GM21786 (cell line): ENCODE results near the gene MCRIP2.
"Not testable (repeated sequence)": the region's sequence is repeated elsewhere in the genome, so short reads cannot be mapped to it uniquely, and the experiment has no call there.

Source experiments
- ATAC-seq: cut with Tn5 transposase; IDR thresholded peaks from one replicate; pipeline ENCODE4 v1.9.1; 2021; ENCODE audit not compliant: unreplicated experiment

The MCRIP2 gene

DNA sequence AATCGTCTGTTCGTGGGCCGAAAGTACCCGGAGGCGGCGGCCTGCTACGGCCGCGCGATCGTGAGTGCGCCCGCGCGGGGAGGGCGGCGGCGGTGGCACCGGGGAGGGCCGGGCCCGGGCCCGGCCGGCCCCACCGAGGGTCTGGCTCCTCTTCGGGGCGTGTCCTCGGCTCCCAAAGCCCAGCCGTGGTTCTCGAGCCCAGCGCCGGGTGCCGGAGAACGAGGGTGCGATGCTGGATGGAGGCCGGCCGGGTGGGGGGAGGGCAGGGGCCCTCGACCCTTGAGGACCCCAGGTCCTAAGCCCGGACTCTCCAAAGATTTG is 39.0 kb downstream of the MCRIP2 start:
- ATAC-seq: peak; percentile 4

DNA sequence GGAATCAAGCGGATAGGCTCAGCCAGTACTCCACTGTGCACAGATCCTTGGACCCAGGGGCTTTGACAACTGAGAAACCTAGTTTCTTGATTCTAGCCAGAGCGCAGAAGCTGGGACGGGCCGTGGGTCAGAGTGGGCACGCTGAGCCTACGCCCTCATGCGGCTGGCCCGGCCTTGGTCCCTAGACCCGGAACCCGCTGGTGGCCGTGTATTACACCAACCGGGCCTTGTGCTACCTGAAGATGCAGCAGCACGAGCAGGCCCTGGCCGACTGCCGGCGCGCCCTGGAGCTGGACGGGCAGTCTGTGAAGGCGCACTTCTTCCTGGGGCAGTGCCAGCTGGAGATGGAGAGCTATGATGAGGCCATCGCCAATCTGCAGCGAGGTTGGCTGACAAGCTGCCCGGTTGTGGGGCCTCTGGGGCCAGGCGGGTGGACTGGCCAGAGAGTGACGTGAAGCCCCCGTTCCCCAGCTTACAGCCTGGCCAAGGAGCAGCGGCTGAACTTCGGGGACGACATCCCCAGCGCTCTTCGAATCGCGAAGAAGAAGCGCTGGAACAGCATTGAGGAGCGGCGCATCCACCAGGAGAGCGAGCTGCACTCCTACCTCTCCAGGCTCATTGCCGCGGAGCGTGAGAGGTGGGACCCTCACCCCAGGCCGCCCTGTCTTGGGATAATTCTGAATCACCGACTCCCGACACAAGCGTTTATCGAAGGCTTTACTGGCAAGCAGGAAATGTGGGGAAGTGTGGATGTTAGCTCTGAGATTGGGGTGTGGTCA is 39.5 kb downstream of the MCRIP2 start:
- ATAC-seq: no peak

DNA sequence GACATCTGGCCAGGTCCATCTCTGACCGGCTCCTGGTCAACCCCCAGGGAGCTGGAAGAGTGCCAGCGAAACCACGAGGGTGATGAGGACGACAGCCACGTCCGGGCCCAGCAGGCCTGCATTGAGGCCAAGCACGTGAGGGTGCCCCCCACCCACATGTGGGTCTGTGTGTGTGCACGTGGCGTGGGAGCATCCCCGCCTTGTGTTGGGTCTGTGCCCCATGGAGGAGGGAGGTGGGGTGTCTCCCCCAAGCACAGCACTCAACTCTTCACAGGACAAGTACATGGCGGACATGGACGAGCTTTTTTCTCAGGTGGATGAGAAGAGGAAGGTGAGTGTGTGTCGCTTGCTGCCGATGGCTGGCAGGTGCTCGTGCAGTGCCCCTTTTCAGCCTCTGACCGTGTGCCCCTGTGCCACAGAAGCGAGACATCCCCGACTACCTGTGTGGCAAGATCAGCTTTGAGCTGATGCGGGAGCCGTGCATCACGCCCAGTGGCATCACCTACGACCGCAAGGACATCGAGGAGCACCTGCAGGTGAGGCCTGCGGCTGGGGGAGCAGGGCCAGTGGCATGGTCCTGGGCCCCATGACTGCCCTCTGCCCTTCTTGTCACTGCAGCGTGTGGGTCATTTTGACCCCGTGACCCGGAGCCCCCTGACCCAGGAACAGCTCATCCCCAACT is 40.3 kb downstream of the MCRIP2 start:
- no peak for ATAC-seq

DNA sequence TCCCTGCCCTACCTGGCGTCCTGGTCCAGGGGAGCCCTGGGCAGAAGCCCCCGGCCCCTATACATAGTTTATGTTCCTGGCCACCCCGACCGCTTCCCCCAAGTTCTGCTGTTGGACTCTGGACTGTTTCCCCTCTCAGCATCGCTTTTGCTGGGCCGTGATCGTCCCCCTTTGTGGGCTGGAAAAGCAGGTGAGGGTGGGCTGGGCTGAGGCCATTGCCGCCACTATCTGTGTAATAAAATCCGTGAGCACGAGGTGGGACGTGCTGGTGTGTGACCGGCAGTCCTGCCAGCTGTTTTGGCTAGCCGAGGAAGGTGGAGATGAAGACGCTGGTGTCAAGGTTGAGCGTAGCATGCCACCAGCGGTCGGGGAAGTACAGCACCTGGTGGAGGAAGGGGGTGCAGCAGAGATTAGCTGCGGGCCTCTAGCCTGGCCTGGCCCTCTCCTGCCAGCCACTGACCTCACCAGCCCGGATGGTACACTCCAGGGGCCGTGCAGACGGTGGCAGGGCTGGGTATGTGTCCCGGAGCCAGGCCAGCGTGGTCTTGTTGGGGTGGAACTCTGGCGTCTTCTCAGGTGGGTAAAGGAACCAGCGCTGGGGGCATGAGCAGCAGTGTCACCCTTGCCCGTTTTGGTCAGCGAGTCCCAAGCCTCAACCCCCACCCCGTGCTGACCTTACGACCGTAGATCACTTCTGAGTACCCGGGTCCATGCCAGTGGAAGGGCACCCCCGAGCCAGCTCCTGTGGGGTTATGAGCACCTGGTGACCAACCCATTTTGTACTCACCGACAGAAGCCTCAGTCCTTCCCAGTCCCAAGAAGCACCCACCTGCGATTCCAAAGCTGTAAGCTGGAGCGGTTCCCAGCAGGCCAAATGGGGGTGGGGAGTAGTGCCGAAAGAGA is 41.1 kb downstream of the MCRIP2 start:
- no peak for ATAC-seq

DNA sequence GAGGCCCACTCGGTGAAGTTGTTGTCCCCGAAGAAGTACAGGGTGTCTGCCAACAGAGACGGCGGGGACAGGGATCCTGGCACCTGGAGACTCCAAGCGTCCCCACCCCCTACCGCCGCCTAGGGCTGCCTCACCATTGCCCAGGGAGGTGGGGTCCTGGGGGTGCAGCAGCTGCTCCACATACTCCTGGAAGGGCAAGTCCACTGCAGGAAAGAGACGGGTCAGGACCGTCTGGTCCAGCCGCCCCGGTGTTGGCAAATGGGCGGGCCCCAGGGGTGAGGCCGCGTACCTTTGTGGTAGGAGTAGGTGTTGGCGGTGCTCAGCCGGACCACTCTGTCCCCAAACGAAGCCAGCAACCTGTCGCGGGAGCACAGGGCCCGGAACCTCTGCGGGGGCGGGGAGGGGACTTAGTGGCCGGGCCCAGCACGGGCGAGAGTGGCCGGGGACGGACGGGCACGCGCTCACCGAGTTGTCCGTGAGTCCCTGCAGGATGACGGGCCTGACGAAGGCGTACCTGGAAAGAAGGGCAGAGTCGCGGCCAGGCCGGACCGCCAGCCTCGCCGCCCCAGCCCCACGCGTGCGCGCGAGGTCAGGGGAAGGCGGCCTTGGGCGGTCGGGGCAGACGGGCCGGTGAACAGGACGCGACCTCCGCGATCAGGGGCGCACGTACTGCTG is 41.9 kb downstream of the MCRIP2 start:
- ATAC-seq: no peak

DNA sequence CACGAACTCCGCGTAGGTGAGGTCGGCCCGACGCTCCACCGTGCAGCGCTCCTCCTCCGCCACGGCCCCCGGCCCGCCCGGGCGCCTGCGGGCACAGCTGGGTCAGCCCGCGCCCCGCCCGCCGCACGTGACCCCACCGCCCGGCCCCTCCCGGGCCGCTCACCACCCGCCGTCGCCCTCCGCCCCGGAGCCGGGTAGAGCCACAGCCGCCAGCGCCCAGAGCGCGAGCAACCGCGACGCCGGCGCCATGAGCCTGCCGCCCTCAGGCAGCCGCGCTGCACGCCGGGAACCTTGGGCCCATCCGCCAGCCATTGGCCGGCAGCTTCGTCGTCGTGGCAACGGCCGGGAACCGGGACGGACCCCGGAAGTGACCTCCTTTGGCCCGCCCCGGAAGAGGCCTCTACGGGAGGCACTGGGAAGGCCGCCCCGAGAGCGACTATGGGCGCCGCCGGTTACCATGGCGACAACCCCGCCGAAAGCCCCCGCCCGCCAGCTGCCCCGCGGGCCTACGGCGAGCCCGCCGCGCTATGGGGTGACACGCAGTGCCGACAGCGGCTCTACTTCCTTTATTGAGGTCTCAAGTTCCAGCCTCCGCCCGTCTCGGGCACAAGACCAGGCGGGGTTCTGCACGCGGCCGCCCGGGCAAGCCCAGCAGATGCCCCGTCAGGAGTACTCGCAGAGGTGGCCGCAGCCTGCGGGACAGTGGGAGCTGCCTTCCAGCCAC is 42.6 kb downstream of the MCRIP2 start, which contains the start of gene JMJD8:
JMJD8 (minus strand) TSS at position 264 of the 724 bp plus-strand sequence; CDS start at position 249, 15 bp downstream.
- peak; percentile 59 for ATAC-seq

DNA sequence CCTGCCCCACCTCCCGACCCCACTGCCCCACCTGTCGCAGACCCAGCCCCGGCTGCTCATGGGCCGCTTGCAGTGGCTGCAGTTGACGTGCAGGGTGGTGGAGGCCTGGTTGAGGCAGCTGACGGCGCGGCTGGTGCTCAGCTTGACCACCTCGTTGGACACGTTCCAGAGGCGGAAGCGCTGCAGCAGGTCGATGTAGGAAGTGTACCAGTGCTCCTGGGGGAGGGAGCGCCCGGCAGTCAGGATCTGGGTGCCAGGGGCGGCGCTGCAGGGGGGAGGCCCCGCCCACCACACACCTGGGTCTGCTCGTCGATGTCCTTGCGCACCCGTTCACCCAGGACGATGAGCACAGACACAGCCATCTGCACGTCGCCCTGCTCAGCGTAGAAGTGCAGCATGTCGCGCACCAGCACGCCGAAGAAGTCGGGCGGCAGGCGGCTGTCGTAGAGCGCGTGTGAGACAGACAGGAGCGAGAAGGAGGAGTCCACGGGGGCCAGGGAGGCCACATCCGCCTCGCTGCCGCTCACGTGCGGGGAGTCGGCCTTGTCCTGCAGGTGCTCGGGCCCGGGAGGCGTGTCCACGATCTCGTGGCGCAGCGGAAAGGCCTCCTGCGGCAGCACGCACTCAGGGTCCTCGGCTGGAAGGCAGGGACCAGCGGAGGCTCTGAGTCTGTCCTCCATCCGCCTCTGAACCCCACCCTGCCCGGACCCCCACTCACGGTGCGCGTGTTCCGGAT is 43.5 kb downstream of the MCRIP2 start:
- ATAC-seq: no peak

DNA sequence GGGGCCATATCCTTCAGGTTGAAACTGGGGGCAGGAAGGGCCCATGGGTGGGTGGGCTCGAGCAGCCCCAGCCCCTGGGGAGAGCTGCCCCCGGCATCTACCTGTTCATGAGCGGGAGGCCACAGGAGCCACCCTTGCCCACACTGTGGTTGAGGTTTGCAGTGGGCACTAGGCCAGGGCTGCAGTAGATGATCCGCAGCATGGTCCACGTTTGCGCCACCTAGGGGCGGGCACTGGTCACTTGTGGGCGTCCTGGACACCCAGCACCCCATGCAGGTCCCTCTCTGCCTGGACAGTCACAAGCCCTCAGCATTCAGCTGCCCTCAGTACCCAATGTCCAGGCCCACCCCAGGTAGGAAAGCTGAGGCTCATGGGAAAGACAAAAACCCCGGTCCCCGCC is 44.3 kb downstream of the MCRIP2 start:
- ATAC-seq: no peak

DNA sequence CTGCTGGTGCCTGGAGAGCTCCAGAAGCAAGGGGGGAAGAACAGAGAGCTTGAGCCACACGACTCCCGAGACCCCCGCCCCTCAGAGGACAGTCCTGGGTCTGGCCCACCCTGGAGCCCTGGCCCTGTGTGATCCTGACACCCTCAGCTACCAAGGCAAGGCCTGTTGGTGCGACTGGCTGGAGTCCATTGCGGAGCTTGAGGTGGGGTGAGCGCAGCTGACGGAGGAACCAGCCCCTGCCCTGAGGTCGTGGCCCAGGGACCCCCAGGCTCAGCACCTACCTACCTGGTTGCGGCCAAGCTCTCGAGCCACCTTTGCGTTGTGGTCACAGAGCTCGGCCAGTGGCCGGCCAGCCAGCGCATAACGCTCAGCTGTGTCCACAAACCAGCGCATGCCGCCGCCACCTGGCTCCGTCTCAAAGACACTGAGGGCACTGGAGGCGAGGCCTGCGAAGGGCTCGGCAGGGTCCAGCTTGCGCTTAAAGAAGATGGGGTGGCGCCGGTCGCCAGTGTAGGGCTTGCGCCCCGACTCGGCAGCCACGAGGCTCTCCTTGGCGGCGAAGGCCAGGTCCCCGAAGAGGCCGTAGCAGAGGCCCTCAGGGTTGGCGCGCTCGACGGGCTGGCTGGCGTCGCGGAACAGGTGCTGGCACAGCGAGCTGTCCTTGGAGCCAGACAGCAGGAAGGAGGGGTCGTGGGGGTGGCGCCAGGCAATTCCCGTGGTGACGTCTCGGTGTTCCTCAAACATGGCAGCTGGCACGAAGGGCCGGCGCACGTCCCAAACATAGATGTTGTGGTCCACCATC is 45.0 kb downstream of the MCRIP2 start:
- no peak for ATAC-seq

DNA sequence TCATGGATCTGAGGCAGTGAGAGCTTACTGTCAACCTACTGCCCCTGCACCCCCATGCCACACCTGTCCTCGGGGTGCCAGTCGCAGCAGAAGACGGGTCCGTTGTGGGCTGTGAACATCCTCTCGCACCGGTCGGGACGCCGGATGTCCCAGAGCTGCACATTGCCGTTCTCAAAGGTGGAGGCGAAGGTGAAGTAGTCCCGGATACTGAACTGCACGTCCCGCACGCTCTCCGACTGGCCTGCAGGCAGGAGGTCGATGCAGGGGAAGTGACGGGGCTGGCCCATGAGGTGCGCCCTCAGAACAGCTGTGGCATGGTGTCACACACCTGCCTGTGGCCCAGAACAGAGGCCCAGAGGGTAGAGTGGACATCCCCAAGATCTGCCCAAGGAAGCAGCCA is 45.9 kb downstream of the MCRIP2 start:
- no peak for ATAC-seq

DNA sequence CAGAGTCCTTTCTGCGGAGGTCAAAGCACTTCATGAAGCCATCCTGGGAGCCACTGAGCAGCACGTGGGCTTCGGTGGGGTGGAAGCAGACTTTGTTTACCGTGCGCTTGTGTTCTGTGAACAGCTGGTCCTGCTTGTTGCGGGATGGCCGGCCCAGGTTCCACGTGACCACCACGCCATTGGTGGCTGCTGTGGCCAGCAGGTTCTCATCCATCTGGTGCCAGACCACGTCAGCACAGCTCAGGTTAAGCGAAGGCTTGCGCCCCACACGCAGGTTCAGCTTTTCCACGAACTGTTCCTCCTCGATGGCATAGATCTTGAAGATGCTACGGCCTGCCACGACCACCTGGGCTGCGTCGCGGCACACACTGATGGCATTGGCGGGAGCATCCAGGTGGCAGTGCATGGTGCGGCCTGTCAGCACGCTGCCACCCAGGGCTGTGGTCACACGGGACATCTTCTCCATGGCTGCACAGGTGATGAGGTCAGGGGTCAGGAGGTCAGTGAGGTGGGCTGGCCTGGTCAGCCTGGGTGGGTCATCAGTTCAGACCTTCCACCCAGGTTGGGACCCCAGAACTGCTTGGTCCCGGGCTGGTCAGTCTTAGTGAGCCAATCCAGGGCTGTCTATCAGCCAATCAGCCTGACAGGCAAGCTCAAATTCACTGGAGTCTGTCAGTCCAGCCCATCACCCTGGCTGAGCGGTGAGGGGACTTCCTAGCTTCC is 47.7 kb downstream of the MCRIP2 start:
- ATAC-seq: no peak

DNA sequence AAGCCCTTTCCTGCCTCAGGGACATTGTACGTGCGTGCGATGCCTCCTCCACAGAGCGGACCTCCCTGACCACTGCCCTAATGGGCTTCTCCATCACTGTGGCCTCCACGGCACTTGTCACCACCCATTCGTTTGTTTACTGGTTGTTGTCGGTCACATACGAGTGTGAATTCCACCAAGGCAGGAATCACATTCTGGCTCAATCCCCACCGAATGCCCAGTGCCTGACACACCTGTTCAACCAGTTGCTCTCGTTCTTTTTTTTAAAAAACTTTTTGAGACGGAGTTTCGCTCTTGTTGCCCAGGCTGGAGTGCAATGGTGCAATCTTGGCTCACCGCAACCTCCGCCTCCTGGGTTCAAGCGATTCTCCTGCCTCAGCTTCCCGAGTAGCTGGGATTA is 49.6 kb downstream of the MCRIP2 start:
- ATAC-seq: not testable (repeated sequence)

DNA sequence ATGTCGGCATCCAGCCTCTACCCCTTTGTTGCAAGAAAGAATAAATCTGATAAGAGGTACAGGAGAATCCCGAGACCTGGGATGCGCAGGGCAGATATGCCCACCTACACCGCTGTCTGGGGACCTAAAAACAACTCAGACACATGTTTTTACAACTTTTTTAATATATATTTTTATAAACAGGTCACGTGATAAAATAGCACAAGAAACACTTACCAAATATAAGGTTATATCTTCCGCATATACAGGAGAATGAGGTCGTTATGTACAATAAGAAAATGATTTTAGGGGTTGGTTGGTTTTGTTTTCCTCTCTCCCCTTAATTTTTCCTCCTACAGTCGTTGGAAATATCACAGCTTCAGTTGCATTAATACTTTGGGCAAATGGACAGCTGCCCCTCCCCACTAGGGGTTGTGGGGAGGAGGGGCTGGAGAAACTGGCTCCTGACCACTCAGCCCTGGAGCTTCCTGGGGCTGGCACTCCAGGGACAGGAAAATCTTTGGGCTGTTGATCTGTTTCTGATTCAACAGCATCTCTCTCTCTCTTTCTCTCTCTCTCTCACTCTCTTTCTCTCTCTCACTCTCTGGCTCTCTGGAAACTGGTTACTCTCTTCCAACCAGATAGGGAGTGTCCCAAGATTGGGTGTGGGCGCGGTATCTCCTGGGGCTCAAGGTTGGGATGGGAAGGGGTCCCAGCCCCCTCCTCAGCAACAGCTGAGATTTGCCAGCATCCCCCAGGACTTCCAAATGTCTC is 50.9 kb downstream of the MCRIP2 start:
- no peak for ATAC-seq

DNA sequence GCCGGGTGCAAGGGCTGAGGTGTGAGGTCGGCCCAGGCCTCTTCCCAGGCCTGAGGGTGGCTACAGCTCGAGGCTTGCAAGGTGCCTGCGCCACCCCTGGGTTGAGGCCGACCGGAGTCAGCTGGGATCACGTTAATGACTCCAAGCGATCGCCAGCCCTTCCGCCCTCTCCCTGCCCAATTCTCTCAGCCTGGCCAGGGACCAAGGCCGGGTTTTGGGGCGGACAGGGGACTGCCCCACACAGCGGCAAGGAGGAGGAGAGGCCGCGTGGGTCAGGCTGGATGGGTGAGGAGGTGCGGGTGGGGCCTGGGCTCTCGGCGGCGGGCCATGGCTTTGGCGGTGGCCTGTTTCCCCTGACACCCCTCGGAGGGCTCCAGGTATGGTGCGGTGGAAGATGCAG is 51.7 kb downstream of the MCRIP2 start:
- ATAC-seq: no peak

DNA sequence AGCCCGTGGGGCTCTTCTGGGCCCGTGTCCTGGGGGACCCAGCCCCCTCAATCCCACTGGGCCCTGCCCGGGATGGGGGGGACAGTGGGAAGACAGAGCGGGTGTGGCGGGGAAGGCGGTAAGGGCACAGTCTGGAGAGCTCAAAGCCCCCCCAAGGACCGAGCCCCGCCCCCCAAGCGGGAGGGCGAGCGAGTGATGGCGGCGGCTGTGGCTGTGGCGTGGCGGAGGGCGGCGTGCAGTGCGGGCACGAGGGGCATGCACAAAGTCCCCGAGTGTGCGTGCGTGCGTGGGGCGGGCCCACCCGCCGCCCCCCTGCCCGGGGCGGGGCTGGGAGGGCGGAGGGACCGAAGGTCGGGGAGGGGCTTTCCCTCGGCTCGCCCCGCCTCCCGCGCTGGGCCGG is 52.1 kb downstream of the MCRIP2 start:
- ATAC-seq: no peak

DNA sequence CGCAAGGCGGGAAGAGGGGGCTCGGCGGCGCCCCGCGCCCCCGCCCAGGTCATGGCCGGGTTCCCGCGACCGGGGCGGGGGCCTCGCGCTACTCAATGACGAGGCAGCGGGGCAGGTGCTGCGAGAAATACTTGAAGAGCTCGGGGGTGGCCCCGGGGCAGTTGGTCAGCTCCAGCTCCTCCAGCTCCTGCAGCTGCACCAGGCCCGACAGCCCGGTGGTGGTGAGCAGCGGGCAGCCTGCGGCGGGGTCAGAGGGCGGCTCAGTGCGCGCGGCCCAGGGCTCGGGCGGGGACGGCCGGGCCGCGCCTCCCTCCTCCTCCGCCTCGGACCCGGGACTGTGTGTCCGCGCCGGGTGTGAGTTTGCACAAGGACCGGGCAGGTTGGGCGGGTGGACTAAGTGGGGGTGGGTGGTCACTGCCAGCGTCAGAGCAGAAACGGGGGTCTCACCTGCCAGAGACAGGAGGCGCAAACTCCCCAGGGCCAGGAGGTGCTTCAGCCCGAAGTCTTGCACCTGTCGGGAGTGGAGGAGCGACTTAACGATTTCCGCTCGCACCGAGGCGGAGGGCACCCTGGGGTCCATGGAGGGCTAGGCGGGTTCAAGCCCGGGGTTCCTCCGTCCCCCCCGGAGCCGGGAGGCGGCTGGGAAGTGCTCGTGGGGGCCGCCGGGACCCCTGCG is 52.7 kb downstream of the MCRIP2 start:
- ATAC-seq: no peak

DNA sequence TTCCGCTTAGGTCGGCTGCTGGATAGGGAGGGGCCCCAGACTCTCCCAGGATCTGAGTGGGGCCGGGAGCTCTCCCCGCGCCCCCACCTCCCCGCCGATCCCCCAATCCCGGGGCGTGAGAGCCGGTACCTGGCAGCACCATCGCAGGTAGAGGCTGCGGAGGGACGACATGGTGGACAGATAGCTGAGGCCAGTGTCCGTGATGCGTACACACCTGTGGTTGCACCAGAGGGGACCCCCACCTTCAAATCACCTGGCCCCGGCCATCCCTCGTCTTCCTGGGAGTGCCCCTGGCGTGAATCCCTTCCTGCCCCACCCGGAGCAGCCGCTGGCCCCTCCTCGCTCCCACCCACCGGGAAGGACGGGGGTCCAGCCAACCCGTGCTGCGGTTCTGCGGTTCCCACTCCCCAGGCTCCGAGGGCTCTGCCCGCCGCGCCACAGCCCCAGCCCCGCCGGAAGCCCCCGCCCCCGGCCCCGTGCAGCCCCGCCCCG is 53.3 kb downstream of the MCRIP2 start:
- no peak for ATAC-seq
